Skeletal muscle satellite cell (primary cell): ENCODE results near the gene ENG.

Experiments used
- H3K27me3 ChIP-seq: 2 replicates; pipeline ENCODE4 v1.7.0; 2013; ENCODE audit warnings: low read length; ENCODE audit not compliant: control insufficient read depth, insufficient read depth
- H3K36me3 ChIP-seq: 2 replicates; pipeline ENCODE4 v1.7.0; 2013; ENCODE audit warnings: mild to moderate bottlenecking, control low read depth, low read length; ENCODE audit not compliant: insufficient read depth
- H3K4me1 ChIP-seq: 2 replicates; pipeline ENCODE4 v1.7.0; 2013; ENCODE audit warnings: low read length; ENCODE audit not compliant: control insufficient read depth, insufficient read depth
- H3K4me2 ChIP-seq: 2 replicates; pipeline ENCODE4 v1.7.0; 2013; ENCODE audit warnings: mild to moderate bottlenecking, low read length
- H3K4me3 ChIP-seq: 2 replicates; pipeline ENCODE4 v1.7.0; 2013; ENCODE audit warnings: low read length
- H3K9ac ChIP-seq: 2 replicates; pipeline ENCODE4 v1.7.0; 2013; ENCODE audit warnings: mild to moderate bottlenecking, low read depth, low read length, moderate library complexity
- H3K9me3 ChIP-seq: replicated peaks from 2 replicates; pipeline ENCODE4 v1.7.0; 2013; ENCODE audit warnings: mild to moderate bottlenecking, control low read depth, low read length

Gene ENG

GRCh38 chr9:127857278-127857677, 2.8 kb upstream of the ENG start:
- Histone ChIP-seq H3K4me2 (no peak overlapping the region), H3K4me1 (peaks cover 25% of the 10 kb centered on the region), H3K9me3 (no peaks in the 10 kb centered on the region), H3K9ac (no peak overlapping the region), H3K36me3 (peaks cover under 1% of the 10 kb centered on the region), H3K27me3 (no peaks in the 10 kb centered on the region), H3K4me3 (no peak overlapping the region)

DNA sequence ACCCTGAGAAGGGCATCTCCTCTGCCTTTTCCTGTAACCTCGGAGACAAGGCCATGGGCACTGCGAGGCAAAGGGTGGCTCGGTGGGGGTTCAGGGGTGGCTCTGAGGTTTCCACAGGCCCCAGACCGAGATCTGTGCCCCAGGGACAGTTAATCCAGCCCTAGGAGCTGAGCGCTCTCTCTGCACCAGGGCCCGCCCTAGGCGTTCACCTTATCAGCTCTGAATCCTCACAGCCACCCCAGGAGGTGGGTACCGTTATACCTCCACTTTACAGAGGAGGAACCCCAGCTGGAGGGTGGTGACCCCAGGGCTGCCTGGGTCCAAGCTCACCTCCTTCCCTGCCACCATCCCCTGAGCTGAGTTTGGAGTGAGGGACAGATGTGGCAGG, 2.3 kb upstream of the ENG start:
- H3K4me2 ChIP-seq = no peak overlapping the region
- no peaks in the 10 kb centered on the region for H3K9me3 ChIP-seq
- H3K4me1 ChIP-seq = peaks cover 31% of the 10 kb centered on the region
- H3K9ac ChIP-seq = no peak overlapping the region
- no peaks in the 10 kb centered on the region for H3K27me3 ChIP-seq
- peaks cover 3% of the 10 kb centered on the region for H3K36me3 ChIP-seq
- H3K4me3 ChIP-seq = no peak overlapping the region

- Histone ChIP-seq H3K4me1 (peaks cover 35% of the 10 kb centered on the region), H3K9me3 (no peaks in the 10 kb centered on the region), H3K27me3 (no peaks in the 10 kb centered on the region), H3K4me2 (no peak overlapping the region), H3K36me3 (peaks cover 3% of the 10 kb centered on the region), H3K9ac (no peak overlapping the region), H3K4me3 (no peak overlapping the region)
Measured at GRCh38 chr9:127856094-127856728, 1.8 kb upstream of the ENG start.

- Histone ChIP-seq H3K27me3 (no peaks in the 10 kb centered on the region), H3K36me3 (peaks cover 10% of the 10 kb centered on the region), H3K4me1 (peaks cover 38% of the 10 kb centered on the region), H3K9ac (no peak overlapping the region), H3K4me3 (no peak overlapping the region), H3K9me3 (no peaks in the 10 kb centered on the region), H3K4me2 (no peak overlapping the region)
Measured at GRCh38 chr9:127855522-127855921, 1.1 kb upstream of the ENG start.

DNA sequence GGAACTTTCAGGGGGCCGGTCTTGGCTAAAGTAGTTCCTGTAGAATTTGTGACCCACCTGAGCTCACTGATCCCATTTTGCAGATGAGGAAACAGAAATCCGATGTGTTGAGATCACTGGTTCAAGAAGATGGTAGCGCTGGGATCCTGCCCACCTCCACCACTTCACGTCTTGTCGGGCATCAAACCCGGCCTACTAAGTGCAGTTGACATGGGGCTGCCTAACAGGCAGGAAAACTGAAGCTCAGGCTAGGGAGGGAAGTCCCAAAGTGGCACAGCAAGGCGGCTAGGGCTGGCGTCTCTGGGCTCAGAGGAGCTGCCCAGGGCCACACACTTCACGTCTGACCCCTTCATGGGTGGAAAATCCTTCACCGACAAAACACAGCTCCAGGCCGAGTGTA, 502 bp upstream of the ENG start:
- no peaks in the 10 kb centered on the region for H3K9me3 ChIP-seq
- H3K4me3 ChIP-seq = peak overlapping the region; percentile 38
- peaks cover 40% of the 10 kb centered on the region for H3K4me1 ChIP-seq
- peak overlapping the region; percentile 36 for H3K4me2 ChIP-seq
- H3K9ac ChIP-seq = peak overlapping the region; percentile 20
- no peaks in the 10 kb centered on the region for H3K27me3 ChIP-seq
- H3K36me3 ChIP-seq = peaks cover 16% of the 10 kb centered on the region

DNA sequence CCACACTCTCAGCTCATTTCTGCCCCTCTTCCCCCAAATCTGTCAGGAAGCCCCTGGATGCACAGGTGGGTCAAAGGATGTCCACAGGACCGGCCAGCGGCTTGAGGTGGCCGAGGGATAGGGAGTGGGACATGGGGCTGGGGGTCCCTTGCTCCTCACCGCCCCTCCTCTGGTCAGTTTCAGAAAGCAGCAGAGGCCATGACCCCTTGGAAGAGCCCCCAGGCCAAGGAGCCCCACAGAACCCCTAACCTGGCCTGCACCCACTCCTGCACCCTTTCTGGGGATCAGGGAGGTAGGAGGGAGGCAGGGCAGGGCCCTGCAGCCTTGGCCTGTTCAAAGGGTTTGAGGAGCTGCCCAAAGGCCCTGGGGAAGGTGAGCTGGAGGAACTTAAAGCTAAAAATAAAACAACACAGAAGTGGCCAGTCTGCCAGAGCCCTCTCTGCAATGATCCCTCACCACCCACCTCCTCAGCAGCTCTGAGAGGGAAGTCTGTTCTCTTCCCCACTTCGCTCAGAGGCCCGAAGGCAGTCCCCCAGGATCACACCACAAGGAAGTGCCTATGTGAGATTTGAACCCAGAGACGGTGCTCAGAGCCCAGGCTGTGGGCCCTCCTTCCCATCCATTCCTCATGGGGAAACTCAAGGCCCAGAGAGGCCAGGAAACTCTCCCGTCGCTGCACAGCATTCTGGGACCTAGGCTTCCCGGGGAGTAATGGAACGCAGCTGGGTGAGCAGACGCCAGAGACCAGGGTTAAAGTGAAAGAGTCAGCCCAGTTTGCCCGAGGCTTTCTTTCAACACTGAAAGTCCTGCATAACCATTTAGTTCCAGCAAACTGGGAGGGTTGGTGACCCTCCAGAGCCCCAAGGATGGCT, 910 bp downstream of the ENG start:
- Histone ChIP-seq H3K4me3 (peak overlapping the region; percentile 86), H3K36me3 (peaks cover 30% of the 10 kb centered on the region), H3K4me1 (peaks cover 40% of the 10 kb centered on the region), H3K4me2 (peak overlapping the region; percentile 90), H3K9me3 (peaks cover 9% of the 10 kb centered on the region), H3K27me3 (no peaks in the 10 kb centered on the region), H3K9ac (peak overlapping the region; percentile 90)

- peaks cover 39% of the 10 kb centered on the region for H3K4me1 ChIP-seq
- H3K4me3 ChIP-seq = peak overlapping the region; percentile 86
- H3K4me2 ChIP-seq = peak overlapping the region; percentile 90
- H3K9me3 ChIP-seq = peaks cover 9% of the 10 kb centered on the region
- H3K36me3 ChIP-seq = peaks cover 32% of the 10 kb centered on the region
- peak overlapping the region; percentile 90 for H3K9ac ChIP-seq
- H3K27me3 ChIP-seq = no peaks in the 10 kb centered on the region
Measured at GRCh38 chr9:127852829-127853228, 1.6 kb downstream of the ENG start.

DNA sequence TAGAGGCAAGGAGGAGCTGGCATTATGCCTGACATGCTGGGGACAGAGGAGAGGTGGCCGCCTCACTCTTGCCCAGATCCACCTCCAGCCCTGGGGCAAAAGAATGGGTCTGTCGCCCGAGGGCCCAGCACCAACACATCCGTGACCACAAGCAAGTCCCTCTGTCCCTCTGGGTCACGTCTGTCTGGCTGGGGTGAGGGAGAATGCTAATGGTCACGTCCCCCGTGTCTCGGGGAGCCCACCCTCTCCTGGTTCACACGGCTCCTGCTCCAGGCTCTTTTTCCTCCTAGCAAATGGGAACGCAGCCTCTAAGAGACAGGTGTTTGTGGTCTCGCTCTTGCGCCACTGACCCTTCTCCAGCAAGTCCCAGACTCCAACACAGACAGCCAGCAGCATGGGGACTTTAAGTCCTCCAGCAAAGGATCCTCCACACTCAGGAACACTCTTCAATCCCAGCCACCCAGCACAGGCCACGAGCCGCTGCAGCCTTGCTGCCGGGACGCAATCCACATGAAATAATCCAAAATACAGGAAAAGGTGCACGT, 4.1 kb downstream of the ENG start:
- H3K4me2 ChIP-seq = peak overlapping the region; percentile 15
- peaks cover 60% of the 10 kb centered on the region for H3K4me1 ChIP-seq
- H3K9ac ChIP-seq = no peak overlapping the region
- H3K36me3 ChIP-seq = peaks cover 32% of the 10 kb centered on the region
- H3K9me3 ChIP-seq = peaks cover 9% of the 10 kb centered on the region
- H3K4me3 ChIP-seq = no peak overlapping the region
- H3K27me3 ChIP-seq = no peaks in the 10 kb centered on the region

DNA sequence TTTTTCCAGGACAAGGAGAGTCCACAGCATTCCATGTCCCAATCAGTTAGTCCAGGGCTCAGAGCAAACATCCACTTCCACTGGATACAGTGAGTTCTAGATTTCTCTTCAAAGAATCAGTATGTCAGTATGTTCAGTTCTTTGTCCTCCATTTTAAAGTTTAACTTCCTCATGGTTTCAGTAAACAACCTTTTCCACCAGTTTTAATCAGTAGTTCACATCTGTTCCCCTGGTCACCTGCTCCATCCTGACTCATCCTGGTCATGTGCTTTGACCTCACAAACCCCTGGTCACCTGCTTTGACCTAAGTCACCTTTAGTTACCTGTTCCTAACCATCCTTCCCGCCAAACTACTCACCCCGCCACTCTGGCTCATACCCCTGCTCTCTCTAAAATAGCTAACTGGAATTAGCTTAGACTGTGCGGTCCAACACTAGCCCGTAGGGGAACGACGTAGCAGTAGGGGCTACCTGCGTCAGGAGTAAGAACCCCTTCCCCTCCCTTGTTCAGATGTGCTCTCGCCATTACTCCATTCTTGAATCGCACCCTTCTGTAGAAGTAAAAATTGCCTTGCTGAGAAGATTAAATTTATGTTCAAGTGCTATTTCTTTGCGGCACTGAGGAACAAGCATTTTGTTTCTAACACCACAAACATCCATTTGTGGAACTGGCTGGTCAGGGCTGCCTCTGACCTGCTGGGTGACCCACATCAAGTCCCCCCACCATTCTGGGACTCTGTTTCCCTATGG, 5.5 kb downstream of the ENG start:
- Histone ChIP-seq H3K4me1 (peaks cover 67% of the 10 kb centered on the region), H3K4me2 (no peak overlapping the region), H3K27me3 (no peaks in the 10 kb centered on the region), H3K9me3 (peaks cover 9% of the 10 kb centered on the region), H3K9ac (no peak overlapping the region), H3K36me3 (peaks cover 32% of the 10 kb centered on the region), H3K4me3 (no peak overlapping the region)

GRCh38 chr9:127847833-127848755, 6.4 kb downstream of the ENG start:
- Histone ChIP-seq H3K27me3 (no peaks in the 10 kb centered on the region), H3K4me1 (peaks cover 64% of the 10 kb centered on the region), H3K4me3 (no peak overlapping the region), H3K36me3 (peaks cover 35% of the 10 kb centered on the region), H3K9me3 (peaks cover 9% of the 10 kb centered on the region), H3K9ac (peak overlapping the region; percentile 61), H3K4me2 (peak overlapping the region; percentile 75)
